ENCODE data around the gene TEDC2. TPM values are rescaled to one million over a fixed set of nuclear protein-coding genes. Genes with fewer than 3 reads are reported as not detected.

The TEDC2 gene
- polyA plus RNA-seq, 3 donors = 0.28 TPM; not detected in 2

GRCh38 chr16:2427526-2427925 lies 32.4 kb upstream of the TEDC2 start:
- Histone ChIP-seq H2AFZ (ENCODE audit: insufficient read depth, low read depth, low read length, poor library complexity, severe bottlenecking) (no peak overlapping the region), H3K27ac (ENCODE audit: low read depth in 1 of 2, low read length in 2 of 2) (no peak overlapping the region), H3K4me2 (replicated peaks; ENCODE audit: extremely low read depth, low read length, poor library complexity, severe bottlenecking) (no peak overlapping the region), H3K27me3 (ENCODE audit: control insufficient read depth in 2 of 2, insufficient read depth in 2 of 2, low read length in 2 of 2) (no peaks in the 10 kb centered on the region), H3K4me3 (replicated peaks in 1 of 3; ENCODE audit: low read depth in 2 of 3, low read length in 3 of 3) (no peak overlapping the region), H3K9ac (ENCODE audit: insufficient read depth, low read length, poor library complexity, severe bottlenecking) (no peak overlapping the region), H3K4me1 (ENCODE audit: control insufficient read depth in 1 of 2, insufficient read depth in 2 of 2, low read length in 2 of 2) (peaks cover 20 to 28% of the 10 kb centered on the region in 2 donors), H3K36me3 (replicated peaks in 1 of 2; ENCODE audit: control insufficient read depth in 1 of 2, insufficient read depth in 2 of 2, low read length in 2 of 2) (peaks cover 0 to 4% of the 10 kb centered on the region in 2 donors), H3K79me2 (ENCODE audit: insufficient read depth, low read length) (peaks cover 30% of the 10 kb centered on the region), H4K20me1 (ENCODE audit: insufficient read depth, low read length) (no peaks in the 10 kb centered on the region), H3K9me3 (replicated peaks in 1 of 2; ENCODE audit: control insufficient read depth in 1 of 2, insufficient read depth in 1 of 2, low read length in 2 of 2) (no peaks in the 10 kb centered on the region)
- Mint-ChIP-seq H3K36me3 (peaks cover 1 to 3% of the 10 kb centered on the region in 2 donors), H3K27ac (peak overlapping the region in 1 of 7 donors; percentile 42), H3K4me1 (peaks cover 33% of the 10 kb centered on the region), H3K4me3 (peak overlapping the region; percentile 24 to 42), H3K9me3 (no peaks in the 10 kb centered on the region), H3K27me3 (ENCODE audit: low read depth in 3 of 3) (peaks cover 0 to 3% (median 2%) of the 10 kb centered on the region in 3 donors)
- no peak for TF ChIP-seq CTCF (IDR thresholded peaks at IDR 0.05)
- DNase-seq = no peak
- intact Hi-C loops (cut with micrococcal nuclease) = loop anchor here (5.0 to 10.0 kb wide), 4 partner anchors 35 to 85 kb away; partner anchors contain the start of genes ABCA3 (in 1 of the 2), NTN3 (in 1 of the 2), TBC1D24 (in 1 of the 2) and TEDC2 (in 1 of the 2)
- WGBS (ENCODE audit: insufficient coverage) = 100% methylated on average over 3 of the region's 4 CpGs

- H3K27me3 Mint-ChIP-seq (ENCODE audit: low read depth in 3 of 3) = peaks cover 0 to 3% (median 2%) of the 10 kb centered on the region in 3 donors
- peak overlapping the region; percentile 54 for H3K9ac ChIP-seq (ENCODE audit: insufficient read depth, low read length, poor library complexity, severe bottlenecking)
- no peak overlapping the region for H3K27ac ChIP-seq (ENCODE audit: low read depth in 1 of 2, low read length in 2 of 2)
- H3K4me3 ChIP-seq (replicated peaks in 1 of 3; ENCODE audit: low read depth in 2 of 3, low read length in 3 of 3) = peak overlapping the region; percentile 74 to 94 (median 92)
- no peaks in the 10 kb centered on the region for H3K9me3 Mint-ChIP-seq
- H3K36me3 ChIP-seq (replicated peaks in 1 of 2; ENCODE audit: control insufficient read depth in 1 of 2, insufficient read depth in 2 of 2, low read length in 2 of 2) = peaks cover 2 to 11% of the 10 kb centered on the region in 2 donors
- H3K79me2 ChIP-seq (ENCODE audit: insufficient read depth, low read length) = peaks cover 37% of the 10 kb centered on the region
- peaks cover 20 to 28% of the 10 kb centered on the region in 2 donors for H3K4me1 ChIP-seq (ENCODE audit: control insufficient read depth in 1 of 2, insufficient read depth in 2 of 2, low read length in 2 of 2)
- H2AFZ ChIP-seq (ENCODE audit: insufficient read depth, low read depth, low read length, poor library complexity, severe bottlenecking) = peak overlapping the region; percentile 99
- no peaks in the 10 kb centered on the region for H4K20me1 ChIP-seq (ENCODE audit: insufficient read depth, low read length)
- no peaks in the 10 kb centered on the region for H3K9me3 ChIP-seq (replicated peaks in 1 of 2; ENCODE audit: control insufficient read depth in 1 of 2, insufficient read depth in 1 of 2, low read length in 2 of 2)
- intact Hi-C loops (cut with micrococcal nuclease) = loop anchor here (5.0 to 10.0 kb wide), 4 partner anchors 34 to 86 kb away; partner anchors contain the start of genes ABCA3 (in 1 of the 2), NTN3 (in 1 of the 2), TBC1D24 (in 1 of the 2) and TEDC2 (in 1 of the 2)
- 35% methylated on average over 18 of the region's 28 CpGs for WGBS (ENCODE audit: insufficient coverage)
- peak overlapping the region in 1 of 7 donors; percentile 43 for H3K27ac Mint-ChIP-seq
- H3K27me3 ChIP-seq (ENCODE audit: control insufficient read depth in 2 of 2, insufficient read depth in 2 of 2, low read length in 2 of 2) = no peaks in the 10 kb centered on the region
- peak overlapping the region; percentile 94 for H3K4me2 ChIP-seq (replicated peaks; ENCODE audit: extremely low read depth, low read length, poor library complexity, severe bottlenecking)
- H3K36me3 Mint-ChIP-seq = peaks cover 5 to 10% of the 10 kb centered on the region in 2 donors
- TF ChIP-seq CTCF (IDR thresholded peaks at IDR 0.05) = no peak
- H3K4me3 Mint-ChIP-seq = peak overlapping the region; percentile 82 to 90
- DNase-seq = peak; percentile 0 to 24 (median 4)
- peaks cover 32% of the 10 kb centered on the region for H3K4me1 Mint-ChIP-seq
These were observed 31.7 kb upstream of the TEDC2 start for GRCh38 chr16:2428051-2428783.
